ENCODE data around the gene PLCG2. TPM values are rescaled to one million over a fixed set of nuclear protein-coding genes. Genes with fewer than 3 reads are reported as not detected.
"Not testable (repeated sequence)": the region's sequence is repeated elsewhere in the genome, so short reads cannot be mapped to it uniquely, and the experiment has no call there.

PLCG2 gene
- total RNA-seq, 1 donor from 2014 or later: 26.4 TPM

- DNase-seq (ENCODE audit: extremely low read depth, low read depth, low spot score): no peak
Measured at GRCh38 chr16:81873206-81873605, 94.1 kb downstream of the PLCG2 start.

GRCh38 chr16:81873843-81874752 lies 95.0 kb downstream of the PLCG2 start:
- no peak for DNase-seq (ENCODE audit: extremely low read depth, low read depth, low spot score)

GRCh38 chr16:81875461-81875860 lies 96.4 kb downstream of the PLCG2 start:
- no peak for DNase-seq (ENCODE audit: extremely low read depth, low read depth, low spot score)

DNA sequence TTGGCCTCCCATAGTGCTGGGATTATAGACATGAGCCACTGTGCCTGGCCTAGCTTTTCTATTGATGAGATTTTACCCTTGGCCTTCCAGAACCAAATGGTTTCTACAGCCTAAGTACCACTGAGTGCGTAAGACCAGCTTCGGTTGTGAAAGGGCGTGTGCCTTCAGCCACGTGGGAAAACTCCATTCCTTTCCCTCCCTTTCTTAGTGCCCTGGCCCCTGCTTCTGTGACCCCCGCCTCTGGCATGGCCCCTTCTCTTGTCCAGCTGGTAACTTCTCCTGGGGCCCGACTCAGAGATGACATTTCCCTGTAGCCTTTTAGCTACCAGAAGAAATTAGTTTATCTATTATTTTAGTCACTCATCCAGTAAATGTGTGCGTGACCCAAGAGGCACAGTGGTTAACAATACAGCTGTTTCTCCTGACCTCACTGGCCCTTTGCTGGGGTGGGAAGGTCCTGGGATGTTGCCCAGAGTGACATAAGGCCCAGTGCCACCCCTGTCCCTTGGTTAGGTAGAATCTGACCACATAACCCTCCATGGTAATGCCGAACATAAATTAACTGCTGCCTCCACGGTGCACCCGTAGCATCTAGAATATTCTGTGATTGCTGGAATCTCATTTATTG lies 97.3 kb downstream of the PLCG2 start:
- no peak for DNase-seq (ENCODE audit: extremely low read depth, low read depth, low spot score)

- not testable (repeated sequence) for DNase-seq (ENCODE audit: extremely low read depth, low read depth, low spot score)
Measured at GRCh38 chr16:81877490-81877889, 98.4 kb downstream of the PLCG2 start.

GRCh38 chr16:81878529-81878928 lies 99.4 kb downstream of the PLCG2 start:
- DNase-seq (ENCODE audit: extremely low read depth, low read depth, low spot score): no peak

GRCh38 chr16:81879625-81880024 lies 100.5 kb downstream of the PLCG2 start:
- no peak for DNase-seq (ENCODE audit: extremely low read depth, low read depth, low spot score)

DNA sequence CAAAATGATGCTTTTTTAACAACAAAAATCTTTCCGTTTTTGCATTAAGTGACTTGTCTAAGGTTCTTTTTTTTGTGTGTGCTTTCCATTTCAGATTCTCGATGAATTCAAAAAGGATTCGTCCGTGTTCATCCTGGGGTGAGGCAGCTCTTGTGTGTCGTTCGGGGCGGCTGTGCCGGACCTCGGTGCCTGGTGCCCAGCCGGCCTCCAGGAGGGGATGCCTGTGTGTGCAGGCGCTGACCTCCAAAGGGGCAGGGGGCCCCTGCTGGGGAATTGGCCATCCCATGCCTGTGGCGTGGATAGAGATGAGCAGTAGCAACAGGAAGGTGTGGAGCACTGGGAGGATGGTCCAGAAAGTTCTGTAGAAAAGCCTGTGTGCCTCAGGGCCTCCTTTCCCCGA lies 101.7 kb downstream of the PLCG2 start:
- no peak for DNase-seq (ENCODE audit: extremely low read depth, low read depth, low spot score)

DNA sequence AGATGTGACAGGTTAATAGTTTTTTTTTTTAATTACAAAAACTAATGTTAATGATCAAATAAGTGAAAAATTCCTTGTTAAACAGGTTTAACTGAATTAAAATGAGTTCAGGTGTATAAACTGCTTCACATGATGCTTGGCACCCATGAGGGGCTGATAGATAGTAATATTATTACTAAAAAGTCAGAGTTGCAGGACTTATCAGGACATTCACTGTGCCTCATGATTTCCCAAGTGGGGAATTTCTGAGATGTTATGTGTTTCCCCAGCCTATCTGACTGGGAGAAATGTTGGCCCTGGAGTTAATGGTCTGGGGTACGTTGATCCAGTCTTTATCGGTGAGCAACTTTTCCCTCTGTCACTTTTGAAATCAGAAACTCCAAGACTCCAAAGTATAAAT lies 102.1 kb downstream of the PLCG2 start:
- no peak for DNase-seq (ENCODE audit: extremely low read depth, low read depth, low spot score)

DNA sequence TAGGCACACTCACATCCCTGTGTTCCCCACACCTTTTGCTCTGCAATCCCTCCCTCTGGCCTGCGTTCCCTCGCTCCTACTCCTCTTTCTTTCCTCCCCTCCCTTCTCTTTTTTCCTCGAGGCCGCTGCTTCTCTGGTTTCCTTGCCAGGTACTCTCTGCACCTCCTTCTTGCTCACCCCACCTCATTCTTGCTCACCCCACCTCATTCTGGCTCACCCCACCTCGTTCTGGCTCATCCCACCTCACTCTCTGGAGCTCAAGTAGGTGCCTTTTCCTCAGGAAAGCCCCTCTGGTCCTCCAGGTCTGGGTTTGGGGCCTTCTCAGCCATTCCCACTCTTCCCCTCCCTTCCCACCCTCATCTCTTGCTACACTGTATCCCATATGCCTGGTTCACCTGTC lies 103.5 kb downstream of the PLCG2 start:
- no peak for DNase-seq (ENCODE audit: extremely low read depth, low read depth, low spot score)

- no peak for DNase-seq (ENCODE audit: extremely low read depth, low read depth, low spot score)
Measured at GRCh38 chr16:81883235-81883634, 104.1 kb downstream of the PLCG2 start.

DNA sequence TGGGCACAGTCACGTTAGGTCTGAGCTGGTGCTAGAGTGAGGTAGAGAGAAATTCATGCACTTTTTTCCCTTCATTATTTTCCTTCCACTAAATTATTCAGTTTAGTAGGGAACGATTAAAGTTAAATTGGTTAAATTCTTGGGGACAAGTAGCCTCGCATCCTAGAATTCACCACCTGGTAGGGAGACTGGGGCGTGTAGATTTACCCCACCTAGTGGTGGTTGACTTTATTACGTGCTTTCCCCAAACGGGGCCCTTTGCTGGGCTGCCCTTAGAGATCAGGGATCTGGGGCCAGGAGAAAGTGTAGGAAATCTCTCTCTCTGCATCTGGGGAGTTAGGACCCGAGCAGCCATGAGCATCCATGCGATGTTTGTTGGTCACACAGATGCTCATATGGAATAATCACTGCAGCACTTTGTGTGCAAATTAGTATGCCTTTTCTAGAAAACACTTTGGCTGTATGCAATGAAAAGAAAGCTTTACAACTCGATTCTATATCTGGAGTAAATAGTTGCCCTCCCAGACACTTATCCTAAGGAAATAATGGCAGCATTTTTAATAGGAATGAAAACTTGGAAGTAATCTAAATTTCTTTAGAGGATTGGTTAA lies 107.0 kb downstream of the PLCG2 start:
- DNase-seq (ENCODE audit: extremely low read depth, low read depth, low spot score): no peak

DNA sequence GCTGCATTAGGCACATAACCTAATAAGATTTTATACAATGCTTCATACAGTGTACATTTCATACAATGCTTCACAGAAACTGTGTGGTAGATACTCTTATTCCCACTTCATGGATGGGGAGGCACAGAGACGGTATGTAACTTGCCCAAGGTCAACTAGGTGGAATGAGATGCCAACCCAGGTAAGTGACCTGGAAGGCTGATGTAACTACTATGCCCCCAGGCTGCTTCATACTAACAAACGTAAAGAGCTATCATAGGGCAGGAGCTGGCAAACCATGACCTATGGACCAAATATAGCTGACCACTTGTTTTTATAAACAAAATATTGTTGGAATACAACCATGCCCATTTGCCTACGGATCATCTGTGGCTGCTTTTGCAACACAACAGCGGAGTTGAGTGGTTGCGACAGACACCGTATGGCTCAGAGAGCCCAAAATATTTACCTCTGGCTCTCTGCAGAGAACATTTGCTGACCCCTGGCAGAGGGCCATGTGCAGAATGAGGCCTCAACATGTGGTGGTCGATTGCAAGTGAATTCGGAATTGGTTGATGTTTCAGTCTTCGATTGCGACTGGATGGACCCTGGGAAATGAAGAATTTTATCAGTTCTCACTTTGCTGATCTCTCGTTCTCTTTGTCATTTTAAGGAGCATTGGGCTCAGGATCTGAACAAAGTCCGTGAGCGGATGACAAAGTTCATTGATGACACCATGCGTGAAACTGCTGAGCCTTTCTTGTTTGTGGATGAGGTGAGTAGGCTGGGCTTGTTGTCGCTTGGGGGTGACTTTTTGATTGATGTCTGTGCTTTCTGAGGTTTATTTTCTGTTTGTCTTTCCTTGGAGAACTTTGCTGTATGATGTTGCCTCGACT lies 109.7 kb downstream of the PLCG2 start:
- no peak for DNase-seq (ENCODE audit: extremely low read depth, low read depth, low spot score)

GRCh38 chr16:81891736-81892364 lies 112.8 kb downstream of the PLCG2 start:
- no peak for DNase-seq (ENCODE audit: extremely low read depth, low read depth, low spot score)

GRCh38 chr16:81894592-81894991 lies 115.5 kb downstream of the PLCG2 start:
- DNase-seq (ENCODE audit: extremely low read depth, low read depth, low spot score): no peak

DNA sequence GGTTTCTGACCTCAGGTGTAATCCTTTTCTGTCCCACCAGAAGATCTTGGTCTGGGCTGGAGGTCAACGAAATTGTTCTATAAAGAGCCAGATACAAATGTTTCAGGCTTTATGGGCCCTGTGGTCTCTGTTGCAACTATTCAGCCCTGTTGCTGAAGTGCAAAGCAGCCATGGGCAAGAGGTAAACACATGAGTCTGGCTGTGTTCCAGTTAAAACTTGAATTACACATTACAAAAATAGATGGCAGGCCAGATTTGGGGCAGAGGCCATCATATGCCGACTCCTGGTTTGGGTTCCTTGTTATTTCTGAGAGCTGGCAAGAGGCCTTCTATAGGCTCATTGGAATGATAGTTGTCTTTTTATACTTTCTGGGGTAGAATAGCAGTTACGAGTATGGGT lies 117.8 kb downstream of the PLCG2 start:
- no peak for DNase-seq (ENCODE audit: extremely low read depth, low read depth, low spot score)

DNA sequence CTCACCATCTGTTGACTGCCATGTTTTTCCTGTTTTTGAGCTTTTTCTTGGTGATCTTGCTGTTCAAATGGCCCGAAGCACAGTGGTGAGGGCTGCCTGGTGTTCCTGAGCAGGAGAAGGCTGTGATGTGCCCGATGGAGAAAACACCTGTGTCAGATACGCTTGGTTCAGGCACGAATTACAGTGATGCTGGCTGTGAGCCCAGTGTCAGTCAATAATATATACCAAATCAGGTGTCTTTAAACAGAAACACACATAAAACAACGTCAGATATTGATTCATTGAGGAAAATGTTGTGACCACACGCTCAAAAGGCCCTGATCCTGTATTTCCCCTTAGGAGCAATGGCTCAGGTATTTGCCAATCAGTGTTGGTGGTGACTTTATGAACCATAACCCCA lies 120.5 kb downstream of the PLCG2 start:
- no peak for DNase-seq (ENCODE audit: extremely low read depth, low read depth, low spot score)

DNA sequence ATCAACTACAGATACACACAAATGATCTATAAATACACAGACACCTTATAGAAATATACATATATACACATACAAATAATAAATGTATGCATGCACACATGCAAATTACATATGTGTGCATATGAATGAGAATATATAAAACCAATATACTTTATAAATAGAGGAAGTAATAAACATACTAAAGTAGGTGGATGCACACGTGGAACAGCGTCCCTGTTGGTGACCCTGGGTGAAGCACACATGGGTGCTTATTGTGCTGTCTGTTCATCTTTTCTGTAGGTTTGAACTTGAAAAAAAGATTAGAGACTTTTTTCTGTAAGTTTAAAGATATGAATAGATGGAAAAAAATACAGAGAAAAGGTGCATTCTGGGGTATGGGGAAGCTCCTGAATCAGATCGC lies 120.9 kb downstream of the PLCG2 start:
- DNase-seq (ENCODE audit: extremely low read depth, low read depth, low spot score): no peak

DNA sequence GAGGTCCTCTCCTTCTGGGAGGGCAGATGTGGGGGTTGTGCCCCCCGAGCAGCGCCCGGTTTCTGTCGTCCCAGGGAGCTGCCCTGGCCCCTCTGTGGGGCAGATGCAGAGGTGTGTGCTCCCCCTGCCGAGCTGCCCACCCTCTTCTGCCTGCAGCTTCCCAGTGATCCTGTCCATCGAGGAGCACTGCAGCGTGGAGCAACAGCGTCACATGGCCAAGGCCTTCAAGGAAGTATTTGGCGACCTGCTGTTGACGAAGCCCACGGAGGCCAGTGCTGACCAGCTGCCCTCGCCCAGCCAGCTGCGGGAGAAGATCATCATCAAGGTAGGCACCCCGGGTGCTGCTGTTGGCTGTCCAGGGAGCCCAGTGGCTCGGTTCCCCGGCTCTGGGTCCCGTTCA lies 121.4 kb downstream of the PLCG2 start:
- DNase-seq (ENCODE audit: extremely low read depth, low read depth, low spot score): no peak

- peak; percentile 87 for DNase-seq (ENCODE audit: extremely low read depth, low read depth, low spot score)
Measured at GRCh38 chr16:81901484-81901883, 122.4 kb downstream of the PLCG2 start.
